ENCODE data around the gene PANK4. TPM values are rescaled to one million over a fixed set of nuclear protein-coding genes. Genes with fewer than 3 reads are reported as not detected.

PANK4 gene
- total RNA-seq, 4 donors from 2014 or later: 43.4 to 82.5 (median 70.5) TPM

- Histone ChIP-seq H3K27ac (no peak overlapping the region), H3K27me3 (no peaks in the 10 kb centered on the region), H3K9me3 (peaks cover 0 to 12% (median 0%) of the 10 kb centered on the region in 4 donors), H3K4me1 (peaks cover 0 to 15% (median 0%) of the 10 kb centered on the region in 4 donors), H3K36me3 (no peaks in the 10 kb centered on the region), H3K4me3 (no peak overlapping the region)
- TF ChIP-seq, protein P1, sequence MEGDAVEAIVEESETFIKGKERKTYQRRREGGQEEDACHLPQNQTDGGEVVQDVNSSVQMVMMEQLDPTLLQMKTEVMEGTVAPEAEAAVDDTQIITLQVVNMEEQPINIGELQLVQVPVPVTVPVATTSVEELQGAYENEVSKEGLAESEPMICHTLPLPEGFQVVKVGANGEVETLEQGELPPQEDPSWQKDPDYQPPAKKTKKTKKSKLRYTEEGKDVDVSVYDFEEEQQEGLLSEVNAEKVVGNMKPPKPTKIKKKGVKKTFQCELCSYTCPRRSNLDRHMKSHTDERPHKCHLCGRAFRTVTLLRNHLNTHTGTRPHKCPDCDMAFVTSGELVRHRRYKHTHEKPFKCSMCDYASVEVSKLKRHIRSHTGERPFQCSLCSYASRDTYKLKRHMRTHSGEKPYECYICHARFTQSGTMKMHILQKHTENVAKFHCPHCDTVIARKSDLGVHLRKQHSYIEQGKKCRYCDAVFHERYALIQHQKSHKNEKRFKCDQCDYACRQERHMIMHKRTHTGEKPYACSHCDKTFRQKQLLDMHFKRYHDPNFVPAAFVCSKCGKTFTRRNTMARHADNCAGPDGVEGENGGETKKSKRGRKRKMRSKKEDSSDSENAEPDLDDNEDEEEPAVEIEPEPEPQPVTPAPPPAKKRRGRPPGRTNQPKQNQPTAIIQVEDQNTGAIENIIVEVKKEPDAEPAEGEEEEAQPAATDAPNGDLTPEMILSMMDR (IDR thresholded peaks at IDR 0.05): no peak
- TF ChIP-seq POLR2A (IDR thresholded peaks at IDR 0.05): no peak
- DNase-seq: no peak
These were observed 37.7 kb downstream of the PANK4 start for GRCh38 chr1:2488688-2489087.

DNA sequence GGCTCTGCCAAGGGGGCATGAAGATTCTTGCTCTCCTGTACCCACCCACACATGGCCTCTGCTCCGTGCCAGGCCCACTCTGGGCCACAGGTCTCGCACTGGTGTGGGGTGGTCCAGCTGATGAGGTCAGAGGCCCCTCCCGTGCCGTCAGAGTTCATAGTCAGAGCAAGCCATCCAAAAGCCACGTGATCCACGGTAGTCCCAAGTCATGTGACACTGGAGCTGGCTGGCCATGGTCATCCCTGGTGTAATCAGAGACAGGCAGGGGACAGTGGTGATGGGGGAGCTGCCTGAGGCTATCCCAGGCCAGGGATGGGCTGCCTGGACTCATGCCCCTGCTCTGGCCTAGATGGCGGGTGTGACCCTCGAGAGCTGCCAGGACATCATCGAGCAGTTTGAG is 39.8 kb downstream of the PANK4 start:
- TF ChIP-seq POLR2A (IDR thresholded peaks at IDR 0.05): no peak
- TF ChIP-seq, protein P1 (IDR thresholded peaks at IDR 0.05): no peak
- Histone ChIP-seq H3K27ac (no peak overlapping the region), H3K9me3 (peaks cover 0 to 12% (median 0%) of the 10 kb centered on the region in 4 donors), H3K4me1 (no peaks in the 10 kb centered on the region), H3K4me3 (no peak overlapping the region), H3K27me3 (no peaks in the 10 kb centered on the region), H3K36me3 (no peaks in the 10 kb centered on the region)
- no peak for DNase-seq

GRCh38 chr1:2486041-2486440 is 40.4 kb downstream of the PANK4 start:
- Histone ChIP-seq H3K27ac (no peak overlapping the region), H3K4me3 (no peak overlapping the region), H3K36me3 (no peaks in the 10 kb centered on the region), H3K4me1 (no peaks in the 10 kb centered on the region), H3K27me3 (no peaks in the 10 kb centered on the region), H3K9me3 (peaks cover 0 to 12% (median 0%) of the 10 kb centered on the region in 4 donors)
- TF ChIP-seq, protein P1 (IDR thresholded peaks at IDR 0.05): no peak
- no peak for TF ChIP-seq POLR2A (IDR thresholded peaks at IDR 0.05)
- DNase-seq: no peak

GRCh38 chr1:2483970-2484369 is 42.4 kb downstream of the PANK4 start:
- no peak overlapping the region for H3K27ac ChIP-seq
- H3K9me3 ChIP-seq: peaks cover 0 to 10% (median 0%) of the 10 kb centered on the region in 4 donors
- no peak for TF ChIP-seq POLR2A (IDR thresholded peaks at IDR 0.05)
- TF ChIP-seq, protein P1 (IDR thresholded peaks at IDR 0.05): no peak
- H3K36me3 ChIP-seq: no peaks in the 10 kb centered on the region
- no peaks in the 10 kb centered on the region for H3K27me3 ChIP-seq
- no peaks in the 10 kb centered on the region for H3K4me1 ChIP-seq
- no peak overlapping the region for H3K4me3 ChIP-seq
- DNase-seq: no peak

DNA sequence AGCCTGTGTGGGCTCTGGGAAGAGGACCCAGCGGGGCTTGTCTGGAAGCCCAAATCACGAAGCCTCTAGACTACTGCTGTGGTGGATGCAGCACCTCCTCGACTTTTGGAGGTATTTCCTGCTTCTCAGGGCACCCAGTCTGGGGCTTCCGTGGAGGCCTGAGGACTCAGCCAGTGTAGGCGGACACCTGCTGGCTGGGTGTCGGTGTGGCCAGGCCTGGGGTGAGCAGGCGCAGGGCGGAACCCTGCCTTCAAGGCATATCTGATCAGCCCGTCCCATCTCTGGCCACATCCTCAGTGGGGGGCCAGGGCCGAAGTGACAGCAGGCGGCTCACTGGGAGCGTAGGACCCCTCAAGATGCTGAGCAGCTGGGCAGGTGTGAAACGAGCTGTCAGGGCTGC is 43.4 kb downstream of the PANK4 start:
- H3K36me3 ChIP-seq: no peaks in the 10 kb centered on the region
- H3K4me3 ChIP-seq: no peak overlapping the region
- no peaks in the 10 kb centered on the region for H3K27me3 ChIP-seq
- H3K27ac ChIP-seq: no peak overlapping the region
- no peak for TF ChIP-seq POLR2A (IDR thresholded peaks at IDR 0.05)
- TF ChIP-seq, protein P1 (IDR thresholded peaks at IDR 0.05): no peak
- no peak for DNase-seq
- peaks cover 0 to under 1% (median 0%) of the 10 kb centered on the region in 4 donors for H3K9me3 ChIP-seq
- H3K4me1 ChIP-seq: peaks cover 0 to 1% (median 0%) of the 10 kb centered on the region in 4 donors

DNA sequence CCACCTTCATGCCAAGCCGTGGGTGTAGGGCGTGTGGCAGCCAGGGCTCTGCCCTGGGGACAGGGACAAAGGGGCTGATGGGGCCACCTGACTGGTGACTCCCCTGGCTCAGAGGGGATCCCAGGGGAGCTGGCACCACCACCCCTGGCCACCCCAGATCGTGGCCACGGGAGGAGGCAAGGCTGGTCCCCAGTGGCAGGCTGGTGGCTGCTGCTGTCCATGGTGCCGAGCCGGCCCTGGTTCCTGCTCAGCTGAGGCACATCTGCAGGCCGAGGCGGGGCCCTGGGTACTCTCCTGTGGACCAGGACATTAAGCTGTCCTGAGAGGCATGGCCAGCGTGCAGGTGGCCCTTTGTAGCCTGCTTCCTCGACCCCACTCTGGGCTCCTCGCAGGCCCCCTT is 43.8 kb downstream of the PANK4 start:
- Histone ChIP-seq H3K9me3 (no peaks in the 10 kb centered on the region), H3K4me3 (no peak overlapping the region), H3K27me3 (no peaks in the 10 kb centered on the region), H3K27ac (no peak overlapping the region), H3K4me1 (peaks cover 0 to 6% (median 0%) of the 10 kb centered on the region in 4 donors), H3K36me3 (no peaks in the 10 kb centered on the region)
- no peak for DNase-seq
- TF ChIP-seq, protein P1 (IDR thresholded peaks at IDR 0.05): no peak
- no peak for TF ChIP-seq POLR2A (IDR thresholded peaks at IDR 0.05)

All from Peyer's patch (tissue), 4 donors.